H1 (cell line): ENCODE data around the gene TMEM236. TPM values are rescaled to one million over a fixed set of nuclear protein-coding genes. Genes with fewer than 3 reads are reported as not detected.

ENCODE experiments used
- CTCF ChIA-PET: fragments of 300-600 bp; sonication (Branson Sonifier 250); formaldehyde crosslinking; loops from one replicate; lab custom pipeline; 2021; ENCODE audit not compliant: partially characterized antibody; lab: Charles Lee
- POLR2A ChIA-PET: fragments of 300-600 bp; sonication (Branson Sonifier 250); formaldehyde crosslinking; loops from one replicate; lab custom pipeline; 2021; ENCODE audit warnings: inconsistent platforms; ENCODE audit not compliant: partially characterized antibody; lab: Charles Lee
- DNase-seq, 2 experiments: peaks; one replicate each; pipeline versions ENCODE4 v3.0.0 to v3.0.0-alpha.2; 2010 to 2022; ENCODE audit warnings: low spot score in 2 of 2, low read depth in 1 of 2, mixed read lengths in 1 of 2
- FAIRE-seq: peaks from 2 replicates; lab custom pipeline; 2011; peaks lifted over from hg19 to GRCh38; lab: Jason Lieb, UNC
- H2AFZ ChIP-seq: 2 replicates; pipeline ENCODE4 v1.8.1; 2012; ENCODE audit warnings: low read length, inconsistent platforms
- H2AK5ac ChIP-seq: 2 replicates; pipeline ENCODE4 v1.6.1; 2013; ENCODE audit warnings: low read depth, low read length
- H2BK120ac ChIP-seq: replicated peaks from 2 replicates; pipeline ENCODE3; 2013; ENCODE audit warnings: low read depth, low read length, inconsistent platforms
- H2BK12ac ChIP-seq: 2 replicates; pipeline ENCODE4 v1.6.1; 2013; ENCODE audit warnings: low read depth, low read length
- H2BK15ac ChIP-seq: 2 replicates; pipeline ENCODE4 v1.6.1; 2013; ENCODE audit warnings: low read length
- H2BK20ac ChIP-seq: 2 replicates; pipeline ENCODE4 v1.6.1; 2013; ENCODE audit warnings: low read length
- H2BK5ac ChIP-seq: 2 replicates; pipeline ENCODE4 v1.6.1; 2013; ENCODE audit warnings: low read depth, low read length
- H3K14ac ChIP-seq: 2 replicates; pipeline ENCODE4 v1.6.1; 2013; ENCODE audit warnings: inconsistent platforms; ENCODE audit not compliant: insufficient read length
- H3K18ac ChIP-seq: 2 replicates; pipeline ENCODE4 v1.6.1; 2013; ENCODE audit warnings: low read length; ENCODE audit errors: extremely low read depth
- H3K23ac ChIP-seq: 2 replicates; pipeline ENCODE4 v1.6.1; 2013; ENCODE audit warnings: inconsistent platforms; ENCODE audit not compliant: insufficient read length
- H3K23me2 ChIP-seq: 2 replicates; pipeline ENCODE4 v1.6.1; 2013; ENCODE audit warnings: low read depth, low read length
- H3K27ac ChIP-seq: 2 replicates; pipeline ENCODE4 v1.6.1; 2011; ENCODE audit warnings: low read depth, low read length, inconsistent platforms
- H3K27me3 ChIP-seq, 4 experiments: replicated peaks in 1 of 4; 1 replicate in 1 of 4; 2 replicates in 3 of 4; pipeline versions ENCODE4 v1.6.1 to v1.8.1; 2011 to 2013; ENCODE audit warnings: low read length in 3 of 4, mild to moderate bottlenecking in 3 of 4, inconsistent platforms in 2 of 4, mixed read lengths in 2 of 4, moderate library complexity in 1 of 4; ENCODE audit not compliant: control insufficient read depth in 3 of 4, insufficient read depth in 3 of 4; ENCODE audit errors: extremely low read depth in 1 of 4
- H3K36me3 ChIP-seq, 4 experiments: 2 replicates each; pipeline versions ENCODE4 v1.6.1 to v1.8.1; 2011 to 2013; ENCODE audit warnings: mild to moderate bottlenecking in 4 of 4, low read length in 3 of 4, moderate library complexity in 2 of 4, control low read depth in 1 of 4, inconsistent platforms in 1 of 4; ENCODE audit not compliant: insufficient read depth in 4 of 4, control insufficient read depth in 2 of 4
- H3K4ac ChIP-seq: replicated peaks from 2 replicates; pipeline ENCODE3; 2013; ENCODE audit warnings: low read length, low read depth, mixed read lengths, inconsistent platforms; ENCODE audit not compliant: insufficient read length
- H3K4me1 ChIP-seq, 4 experiments: replicated peaks in 1 of 4; 1 replicate in 1 of 4; 2 replicates in 3 of 4; pipeline versions ENCODE4 v1.6.1 to v1.8.1; 2011 to 2013; ENCODE audit warnings: low read length in 3 of 4, inconsistent platforms in 2 of 4, mixed read lengths in 1 of 4; ENCODE audit not compliant: insufficient read depth in 4 of 4, control insufficient read depth in 3 of 4
- H3K4me2 ChIP-seq, 2 experiments: 2 replicates each; pipeline versions ENCODE4 v1.6.1 to v1.8.1; 2011 to 2013; ENCODE audit warnings: low read depth in 2 of 2, low read length in 2 of 2, control low read depth in 1 of 2, inconsistent platforms in 1 of 2, mild to moderate bottlenecking in 1 of 2; ENCODE audit not compliant: insufficient read depth in 1 of 2
- H3K4me3 ChIP-seq, 4 experiments: fragments of 200-600, 300-600 bp in 1 of 4; sonication (generic), shearing (Covaris generic), sonication (Bioruptor Twin) in 1 of 4; 2 replicates each; pipeline versions ENCODE4 v1.5.1 to v1.8.1; 2011 to 2016; ENCODE audit warnings: low read length in 4 of 4, low read depth in 3 of 4, control low read depth in 2 of 4, inconsistent platforms in 2 of 4, mild to moderate bottlenecking in 2 of 4, mixed read lengths in 1 of 4, moderate library complexity in 1 of 4; ENCODE audit not compliant: insufficient read depth in 2 of 4; ENCODE audit errors: extremely low read depth in 1 of 4
- H3K56ac ChIP-seq: replicated peaks from 2 replicates; pipeline ENCODE3; 2013; ENCODE audit warnings: low read depth, mild to moderate bottlenecking, mixed read lengths, low read length, inconsistent platforms; ENCODE audit not compliant: insufficient read length
- H3K79me1 ChIP-seq: 2 replicates; pipeline ENCODE4 v1.6.1; 2013; ENCODE audit warnings: low read depth, low read length, control low read depth
- H3K79me2 ChIP-seq, 2 experiments: 2 replicates each; pipeline versions ENCODE4 v1.6.1 to v1.8.1; 2012 to 2013; ENCODE audit warnings: low read length in 2 of 2, mild to moderate bottlenecking in 2 of 2, inconsistent platforms in 1 of 2; ENCODE audit not compliant: insufficient read depth in 2 of 2, control insufficient read depth in 1 of 2
- H3K9ac ChIP-seq, 4 experiments: replicated peaks in 1 of 4; 1 replicate in 1 of 4; 2 replicates in 3 of 4; pipeline versions ENCODE4 v1.6.1 to v1.8.1; 2011 to 2013; ENCODE audit warnings: low read depth in 3 of 4, low read length in 3 of 4, control low read depth in 2 of 4, mild to moderate bottlenecking in 2 of 4, moderate library complexity in 2 of 4, inconsistent platforms in 1 of 4; ENCODE audit errors: extremely low read depth in 1 of 4
- H3K9me3 ChIP-seq, 2 experiments: 2 replicates each; pipeline versions ENCODE4 v1.6.1 to v1.8.1; 2012 to 2013; ENCODE audit warnings: mild to moderate bottlenecking in 2 of 2, moderate library complexity in 2 of 2, control low read depth in 1 of 2, inconsistent platforms in 1 of 2, low read depth in 1 of 2, low read length in 1 of 2, mixed read lengths in 1 of 2; ENCODE audit not compliant: insufficient read depth in 2 of 2
- H4K20me1 ChIP-seq, 2 experiments: replicated peaks in 1 of 2; 2 replicates each; pipeline versions ENCODE3 to v1.8.1; 2011 to 2013; ENCODE audit warnings: inconsistent platforms in 2 of 2, low read length in 2 of 2, mild to moderate bottlenecking in 1 of 2; ENCODE audit not compliant: insufficient read depth in 2 of 2, control insufficient read depth in 1 of 2
- H4K5ac ChIP-seq: 2 replicates; pipeline ENCODE4 v1.6.1; 2013; ENCODE audit warnings: low read length, low read depth, mixed read lengths, inconsistent platforms; ENCODE audit not compliant: insufficient read length
- H4K8ac ChIP-seq: 2 replicates; pipeline ENCODE4 v1.8.0; 2013; ENCODE audit warnings: mild to moderate bottlenecking, moderate library complexity, low read length, inconsistent platforms; ENCODE audit not compliant: insufficient read depth; ENCODE audit errors: extremely low read depth
- H4K91ac ChIP-seq: replicated peaks from 2 replicates; pipeline ENCODE3; 2013; ENCODE audit warnings: low read length, mixed read lengths, inconsistent platforms; ENCODE audit not compliant: insufficient read length
- BCL11A ChIP-seq, 2 experiments: IDR thresholded peaks; one replicate each; pipeline ENCODE4 v1.6.1; 2011; ENCODE audit warnings: low read depth in 2 of 2, low read length in 2 of 2, mild to moderate bottlenecking in 2 of 2
- CREB1 ChIP-seq: IDR thresholded peaks from 2 replicates; pipeline ENCODE4 v1.6.1; 2012; ENCODE audit warnings: inconsistent platforms
- EGR1 ChIP-seq: IDR thresholded peaks from 2 replicates; pipeline ENCODE4 v1.6.1; 2011; ENCODE audit warnings: low read depth, low read length, borderline replicate concordance
- POLR2A ChIP-seq, 2 experiments: IDR thresholded peaks; 1 replicate in 1 of 2; 2 replicates in 1 of 2; pipeline ENCODE4 v1.6.1; 2011; ENCODE audit warnings: low read depth in 2 of 2, low read length in 2 of 2, mild to moderate bottlenecking in 2 of 2; ENCODE audit errors: control extremely low read depth in 1 of 2
- POLR2AphosphoS5 ChIP-seq: IDR thresholded peaks from 2 replicates; pipeline ENCODE4 v1.6.1; 2011; ENCODE audit warnings: low read depth, low read length
- TAF1 ChIP-seq: IDR thresholded peaks from 2 replicates; pipeline ENCODE4 v1.6.1; 2011; ENCODE audit warnings: mild to moderate bottlenecking, low read depth, low read length
- USF2 ChIP-seq: IDR thresholded peaks from 2 replicates; pipeline ENCODE4 v1.6.1; 2011; ENCODE audit warnings: low read length, improper control_type of control experiment
- WGBS, 2 experiments: shearing (Covaris generic) in 1 of 2; methylation state at CpG; one replicate each; pipeline versions ENCODE4 v1.1.6 to v1.1.7; 2013 to 2015; ENCODE audit warnings: low lambda C conversion rate in 2 of 2, mixed read lengths in 2 of 2, inconsistent platforms in 1 of 2, low coverage in 1 of 2, missing lambda C conversion rate in 1 of 2; ENCODE audit not compliant: insufficient replicate concordance in 2 of 2, insufficient coverage in 1 of 2, insufficient read length in 1 of 2; ENCODE audit errors: extremely low coverage in 1 of 2, missing lambda C conversion rate in 1 of 2; 5-methylcytosine and 5-hydroxymethylcytosine counted together
- polyA plus RNA-seq, 7 experiments: library from polyadenylated mRNA; depleted of rRNA in 3 of 7; stranded (reverse) in 5 of 7; unstranded in 2 of 7; fragments of >200 nt in 5 of 7; fragments of 200-250 nt in 2 of 7; gene quantifications; 1 replicate in 5 of 7; 2 replicates in 1 of 7; 4 replicates in 1 of 7; pipeline versions ENCODE4 v1.2.1 to v1.2.3, GENCODE V29; 2011 to 2013; ENCODE audit warnings: missing spikeins in 2 of 7, mixed read lengths in 2 of 7
- total RNA-seq: library from RNA; stranded (reverse); fragmentation: NEBNext Ultra II Directional; extraction: Animal tissue kit (Norgen Biotek cat#: 25700); gene quantifications from 2 replicates; pipeline ENCODE4 v1.2.1, GENCODE V29; 2021

The TMEM236 gene
- total and polyA plus RNA-seq, 2 of the 8 experiments (the other 6 are each of a cell fraction or from before 2014, with no cell fraction given), result 0.02 to 0.07 TPM

- Histone ChIP-seq H4K5ac (no peak overlapping the region), H3K4me2 (no peak overlapping the region), H3K56ac (no peak overlapping the region), H4K91ac (no peak overlapping the region), H4K20me1 (no peaks in the 10 kb centered on the region), H3K36me3 (no peaks in the 10 kb centered on the region), H3K27me3 (peaks cover 0 to 1% (median 0%) of the 10 kb centered on the region in 4 experiments; a peak in 1 of 7 replicates), H2BK12ac (no peak overlapping the region), H3K27ac (no peak overlapping the region), H2BK120ac (no peak overlapping the region), H2AFZ (no peak overlapping the region), H2BK15ac (no peak overlapping the region), H4K8ac (no peak overlapping the region), H3K9ac (no peak overlapping the region), H3K4me3 (no peak overlapping the region), H3K79me1 (no peaks in the 10 kb centered on the region), H3K18ac (no peak overlapping the region), H3K4me1 (no peaks in the 10 kb centered on the region), H3K9me3 (no peaks in the 10 kb centered on the region), H2BK5ac (no peak overlapping the region), H3K23ac (no peak overlapping the region), H3K23me2 (no peaks in the 10 kb centered on the region; the same call in 1 of the 2 replicates), H3K4ac (no peak overlapping the region), H3K14ac (no peak overlapping the region), H3K79me2 (no peaks in the 10 kb centered on the region), H2BK20ac (no peak overlapping the region), H2AK5ac (no peak overlapping the region)
- DNase-seq (no peak), FAIRE-seq (no peak)
- TF ChIP-seq POLR2AphosphoS5 (no peak), BCL11A (IDR thresholded peaks at IDR 0.05; ENCODE audit: low read depth in 2 of 2, low read length in 2 of 2) (no peak), USF2 (no peak), EGR1 (no peak), TAF1 (no peak), POLR2A (IDR thresholded peaks at IDR 0.05; ENCODE audit: control extremely low read depth in 1 of 2, low read depth in 2 of 2, low read length in 2 of 2) (no peak), CREB1 (no peak)
- ChIA-PET CTCF (no interaction called here), POLR2A (no interaction called here)
- 95% methylated on average over 3 of the region's 3 CpGs; no CpG with 5 or more reads in 1 of the 2 experiments for WGBS, 2 experiments
Measured at GRCh38 chr10:17817790-17818189, 65.8 kb downstream of the TMEM236 start.
